ENCODE data around the gene CYP24A1. TPM values are rescaled to one million over a fixed set of nuclear protein-coding genes. Genes with fewer than 3 reads are reported as not detected.
"Not testable (repeated sequence)": the region's sequence is repeated elsewhere in the genome, so short reads cannot be mapped to it uniquely, and the experiment has no call there.

The CYP24A1 gene
- total RNA-seq, 4 donors from 2014 or later, result 0.20 TPM; not detected in 3

- Histone ChIP-seq H3K9me3 (no peaks in the 10 kb centered on the region), H3K4me3 (no peak overlapping the region), H3K27ac (no peak overlapping the region), H3K36me3 (no peaks in the 10 kb centered on the region), H3K27me3 (no peaks in the 10 kb centered on the region), H3K4me1 (no peaks in the 10 kb centered on the region)
- intact Hi-C loops (cut with DNase I; ENCODE audit: low total_unique reads), result no loop called here
- in situ Hi-C loops (cut with MboI; ENCODE audit: low sequenced_read_pairs in 4 of 4), result no loop called here
- no peak for ATAC-seq
- no peak for DNase-seq
- TF ChIP-seq CTCF (IDR thresholded peaks at IDR 0.05 in 4 of 5, conservative IDR thresholded peaks at IDR 0.05 in 1 of 5) (no peak), POLR2A (IDR thresholded peaks at IDR 0.05) (no peak)
Observed at GRCh38 chr20:54126806-54127655, 46.8 kb downstream of the CYP24A1 start.

- H3K9me3 ChIP-seq; H3K4me3 ChIP-seq; DNase-seq; H3K27me3 ChIP-seq; H3K27ac ChIP-seq; ATAC-seq; H3K36me3 ChIP-seq; H3K4me1 ChIP-seq; in situ Hi-C loops (cut with MboI; ENCODE audit: low sequenced_read_pairs in 4 of 4); intact Hi-C loops (cut with DNase I; ENCODE audit: low total_unique reads): not testable (repeated sequence)
Observed at GRCh38 chr20:54126328-54126727, 47.5 kb downstream of the CYP24A1 start.

- ATAC-seq, result no peak
- in situ Hi-C loops (cut with MboI; ENCODE audit: low sequenced_read_pairs in 4 of 4), result loop anchor here in 2 of 4 donors (25.0 kb wide), 2 partner anchors 514 to 539 kb away; no protein-coding TSS in a partner anchor
Observed at GRCh38 chr20:54123587-54124180, 50.1 kb downstream of the CYP24A1 start.

GRCh38 chr20:54122681-54123586 is 50.9 kb downstream of the CYP24A1 start:
- no peaks in the 10 kb centered on the region for H3K9me3 ChIP-seq
- H3K36me3 ChIP-seq, result no peaks in the 10 kb centered on the region
- no peak for DNase-seq
- no peak overlapping the region for H3K27ac ChIP-seq
- H3K4me3 ChIP-seq, result no peak overlapping the region
- H3K4me1 ChIP-seq, result no peaks in the 10 kb centered on the region
- in situ Hi-C loops (cut with MboI; ENCODE audit: low sequenced_read_pairs in 4 of 4), result loop anchor here in 2 of 4 donors (25.0 kb wide), 2 partner anchors 514 to 539 kb away; no protein-coding TSS in a partner anchor
- ATAC-seq, result no peak
- intact Hi-C loops (cut with DNase I; ENCODE audit: low total_unique reads), result no loop called here
- H3K27me3 ChIP-seq, result no peaks in the 10 kb centered on the region
- TF ChIP-seq CTCF (IDR thresholded peaks at IDR 0.05 in 4 of 5, conservative IDR thresholded peaks at IDR 0.05 in 1 of 5), result no peak
- TF ChIP-seq POLR2A (IDR thresholded peaks at IDR 0.05), result no peak

More at GRCh38 chr20:54123587-54124180, 50.1 kb downstream of the CYP24A1 start:
- Histone ChIP-seq H3K9me3 (no peaks in the 10 kb centered on the region), H3K27me3 (no peaks in the 10 kb centered on the region), H3K4me1 (no peaks in the 10 kb centered on the region), H3K27ac (no peak overlapping the region), H3K4me3 (no peak overlapping the region), H3K36me3 (no peaks in the 10 kb centered on the region)
- intact Hi-C loops (cut with DNase I; ENCODE audit: low total_unique reads), result no loop called here
- TF ChIP-seq CTCF (IDR thresholded peaks at IDR 0.05 in 4 of 5, conservative IDR thresholded peaks at IDR 0.05 in 1 of 5) (no peak), POLR2A (IDR thresholded peaks at IDR 0.05) (no peak)
- no peak for DNase-seq
